B cell (primary cell): ENCODE measurements around the gene KCNJ5. TPM values are rescaled to one million over a fixed set of nuclear protein-coding genes. Genes with fewer than 3 reads are reported as not detected.

Experiments used
- ATAC-seq: fragments of 200-7000 bp; cut with Tn5 transposase; one replicate; pipeline ENCODE4 v1.10.0; 2021; ENCODE audit warnings: low read depth, mild to moderate bottlenecking, moderate number of reproducible peaks, moderate library complexity
- CTCF ChIA-PET: fragments of 350-600 bp; sonication (Branson Sonifier 250); formaldehyde crosslinking; loops from one replicate; lab custom pipeline; 2021; ENCODE audit warnings: antibody characterized with exemption, inconsistent platforms; lab: Charles Lee
- POLR2A ChIA-PET: fragments of 350-600 bp; sonication (Branson Sonifier 250); formaldehyde crosslinking; loops from one replicate; lab custom pipeline; 2021; ENCODE audit warnings: antibody characterized with exemption; lab: Charles Lee
- DNase-seq: peaks from one replicate; pipeline ENCODE4 v3.0.0; 2013
- H2AFZ ChIP-seq: 2 replicates; pipeline ENCODE4 v1.6.1; 2012; ENCODE audit warnings: mild to moderate bottlenecking, low read depth, low read length; ENCODE audit not compliant: insufficient read depth, poor library complexity, severe bottlenecking
- H3K27ac ChIP-seq, 2 donors: 1 replicate in 1 of 2; 2 replicates in 1 of 2; pipeline ENCODE4 v1.5.1; 2012 to 2013; ENCODE audit warnings: low read length in 2 of 2, mild to moderate bottlenecking in 2 of 2, moderate library complexity in 1 of 2
- H3K27me3 ChIP-seq, 4 experiments: fragments of 200-600 bp in 1 of 4; sonication (generic) in 1 of 4; replicated peaks in 1 of 4; 1 replicate in 2 of 4; 2 replicates in 2 of 4; pipeline versions ENCODE4 v1.6.1 to v1.7.0; 2013 to 2016; ENCODE audit warnings: low read length in 3 of 4, mild to moderate bottlenecking in 2 of 4, mixed read lengths in 1 of 4, moderate library complexity in 1 of 4; ENCODE audit not compliant: insufficient read depth in 4 of 4, control insufficient read depth in 3 of 4; ENCODE audit errors: control extremely low read depth in 1 of 4
- H3K36me3 ChIP-seq, 2 experiments: replicated peaks in 1 of 2; 1 replicate in 1 of 2; 2 replicates in 1 of 2; pipeline versions ENCODE4 v1.6.1 to v1.7.1; 2013; ENCODE audit warnings: low read length in 1 of 2; ENCODE audit not compliant: insufficient read depth in 2 of 2, control insufficient read depth in 1 of 2; ENCODE audit errors: control extremely low read depth in 1 of 2, extremely low read depth in 1 of 2
- H3K4me1 ChIP-seq, 2 donors: fragments of 200-600 bp in 1 of 2; sonication (generic) in 1 of 2; 1 replicate in 1 of 2; 2 replicates in 1 of 2; pipeline versions ENCODE4 v1.5.1 to v1.6.1; 2013 to 2017; ENCODE audit warnings: low read length in 2 of 2; ENCODE audit not compliant: control insufficient read depth in 2 of 2, insufficient read depth in 2 of 2
- H3K4me2 ChIP-seq: replicated peaks from 2 replicates; pipeline ENCODE3; 2012; ENCODE audit warnings: mild to moderate bottlenecking, low read depth, low read length; ENCODE audit not compliant: poor library complexity, severe bottlenecking
- H3K4me3 ChIP-seq, 5 experiments: fragments of 200-600 bp in 1 of 5; sonication (generic) in 1 of 5; 1 replicate in 3 of 5; 2 replicates in 2 of 5; pipeline versions ENCODE4 v1.5.1 to v1.7.0; 2011 to 2016; ENCODE audit warnings: low read length in 4 of 5, mild to moderate bottlenecking in 4 of 5, low read depth in 2 of 5, control low read depth in 1 of 5, moderate library complexity in 1 of 5; ENCODE audit not compliant: insufficient read depth in 1 of 5; ENCODE audit errors: control extremely low read depth in 1 of 5, extremely low read depth in 1 of 5
- H3K79me2 ChIP-seq: fragments of 200-600 bp; sonication (generic); one replicate; pipeline ENCODE4 v1.6.0; 2016; ENCODE audit warnings: low read length; ENCODE audit not compliant: control insufficient read depth, insufficient read depth
- H3K9ac ChIP-seq: fragments of 200-600 bp; sonication (generic); 2 replicates; pipeline ENCODE4 v1.6.1; 2017; ENCODE audit warnings: mild to moderate bottlenecking, low read length, moderate library complexity
- H3K9me3 ChIP-seq, 3 donors: one replicate each; pipeline versions ENCODE4 v1.6.1 to v1.7.1; 2013; ENCODE audit warnings: low read length in 2 of 3; ENCODE audit not compliant: control insufficient read depth in 2 of 3, insufficient read depth in 1 of 3; ENCODE audit errors: control extremely low read depth in 1 of 3
- H4K20me1 ChIP-seq: 2 replicates; pipeline ENCODE4 v1.6.0; 2012; ENCODE audit warnings: mild to moderate bottlenecking, low read length; ENCODE audit not compliant: insufficient read depth, control insufficient read depth, poor library complexity, severe bottlenecking
- H3K27ac Mint-ChIP-seq: one replicate; pipeline ENCODE4 v1.8.0; 2021; ENCODE audit warnings: mixed read lengths
- H3K27me3 Mint-ChIP-seq: one replicate; pipeline ENCODE4 v1.8.0; 2021; ENCODE audit warnings: mixed read lengths
- H3K4me1 Mint-ChIP-seq: one replicate; pipeline ENCODE4 v1.8.0; 2021; ENCODE audit warnings: mixed read lengths
- H3K4me3 Mint-ChIP-seq: one replicate; pipeline ENCODE4 v1.8.0; 2021; ENCODE audit warnings: mixed read lengths
- H3K9me3 Mint-ChIP-seq: one replicate; pipeline ENCODE4 v1.8.0; 2022; ENCODE audit warnings: mixed read lengths; ENCODE audit not compliant: insufficient read depth
- CTCF ChIP-seq: fragments of 200-600 bp; IDR thresholded peaks from one replicate; pipeline ENCODE4 v1.8.0; 2022; ENCODE audit warnings: antibody characterized with exemption, mild to moderate bottlenecking
- EZH2 ChIP-seq: IDR thresholded peaks from 2 replicates; pipeline ENCODE4 v1.6.1; 2012; ENCODE audit warnings: borderline replicate concordance, low read depth, mild to moderate bottlenecking, moderate library complexity, low read length; ENCODE audit not compliant: insufficient read depth, poor library complexity, severe bottlenecking
- WGBS: methylation state at CpG from one replicate; pipeline ENCODE4 v1.1.5; 2013; ENCODE audit warnings: missing lambda C conversion rate; ENCODE audit not compliant: insufficient coverage; 5-methylcytosine and 5-hydroxymethylcytosine counted together
- intact Hi-C: fragments of 100-400 bp; cut with micrococcal nuclease; formaldehyde crosslinking; loops from one replicate; pipeline ENCODE4 v1.10.0; 2022
- polyA plus RNA-seq: library from polyadenylated mRNA; depleted of rRNA; stranded (reverse); fragments of >200 nt; gene quantifications from 2 replicates; pipeline ENCODE4 v1.2.3, GENCODE V29; 2012
- total RNA-seq, 2 donors: library from RNA; stranded (reverse); fragments of 120-200 nt in 1 of 2; gene quantifications; 1 replicate in 1 of 2; 2 replicates in 1 of 2; pipeline versions ENCODE4 v1.2.3 to v1.2.4, GENCODE V29; 2013 to 2022

The KCNJ5 gene
- total and polyA plus RNA-seq, 2 donors (not counting 1 experiment from before 2014, with no cell fraction given): 0.01 TPM; not detected in 1

DNA sequence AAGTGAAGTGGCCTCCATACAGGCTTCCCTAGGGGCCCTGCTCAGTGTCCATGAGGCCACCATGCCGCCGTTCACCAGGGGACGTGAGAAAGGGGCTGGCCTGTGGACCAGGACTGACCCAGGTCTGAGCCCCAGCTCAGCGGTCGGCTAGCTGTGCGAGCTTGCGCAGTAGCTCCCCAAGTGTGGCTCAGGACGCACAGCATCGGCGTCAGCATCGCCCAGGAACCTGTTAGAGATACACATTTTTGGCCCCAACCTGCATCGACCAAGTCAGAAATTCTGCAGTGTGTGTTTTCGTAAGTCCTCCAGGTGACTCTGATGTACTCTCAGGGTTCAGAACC is 51.1 kb downstream of the KCNJ5 start:
- Histone ChIP-seq H3K36me3 (no peaks in the 10 kb centered on the region), H3K79me2 (no peaks in the 10 kb centered on the region), H3K27me3 (peaks cover 0 to 28% (median 5%) of the 10 kb centered on the region in 4 experiments), H3K27ac (no peak overlapping the region), H3K4me1 (no peaks in the 10 kb centered on the region), H3K4me2 (no peak overlapping the region), H2AFZ (no peak overlapping the region), H4K20me1 (no peaks in the 10 kb centered on the region), H3K9ac (no peak overlapping the region), H3K9me3 (peaks cover 0 to 7% (median 0%) of the 10 kb centered on the region in 3 donors), H3K4me3 (no peak overlapping the region)
- Mint-ChIP-seq H3K27ac (no peak overlapping the region), H3K4me1 (no peaks in the 10 kb centered on the region), H3K27me3 (peaks cover 38% of the 10 kb centered on the region), H3K9me3 (no peaks in the 10 kb centered on the region), H3K4me3 (no peak overlapping the region)
- ChIA-PET CTCF (interaction anchor here (4.7 kb wide), 1 partner anchor 14 kb away, joined by 24 read pairs; no protein-coding TSS in a partner anchor), POLR2A (no interaction called here)
- 97% methylated on average over 13 of the region's 13 CpGs for WGBS
- no peak for DNase-seq
- no peak for ATAC-seq
- TF ChIP-seq CTCF (no peak), EZH2 (no peak)
- intact Hi-C loops: no loop called here

GRCh38 chr11:128942817-128943427 is 51.8 kb downstream of the KCNJ5 start, which contains the start of gene TP53AIP1:
TP53AIP1 (minus strand) TSS chr11:128942871; CDS start chr11:128937818, 5,053 bp downstream.
- H3K27me3 Mint-ChIP-seq: peaks cover 39% of the 10 kb centered on the region

More at GRCh38 chr11:128942817-128943427, 51.8 kb downstream of the KCNJ5 start, which contains the start of gene TP53AIP1:
- no peak within 1 kb of the TSS for H3K27ac ChIP-seq
- H3K4me3 ChIP-seq: no peak within 1 kb of the TSS
- Mint-ChIP-seq H3K4me3 (no peak within 1 kb of the TSS), H3K9me3 (no peaks in the 10 kb centered on the region), H3K27ac (no peak within 1 kb of the TSS), H3K4me1 (no peaks in the 10 kb centered on the region)
- peaks cover 0 to 7% (median 0%) of the 10 kb centered on the region in 3 donors for H3K9me3 ChIP-seq
- H2AFZ ChIP-seq: no peak within 1 kb of the TSS
- H3K4me2 ChIP-seq: no peak within 1 kb of the TSS
- CTCF ChIA-PET: interaction anchor here (4.7 kb wide), 1 partner anchor 14 kb away, joined by 24 read pairs; no protein-coding TSS in a partner anchor
- intact Hi-C loops: no loop called here
- TF ChIP-seq CTCF (no peak), EZH2 (no peak)
- no peaks in the 10 kb centered on the region for H3K4me1 ChIP-seq
- H4K20me1 ChIP-seq: no peaks in the 10 kb centered on the region
- POLR2A ChIA-PET: no interaction called here
- no peak within 1 kb of the TSS for H3K9ac ChIP-seq
- WGBS: 91% methylated on average over 20 of the region's 21 CpGs
- H3K79me2 ChIP-seq: no peaks in the 10 kb centered on the region
- H3K27me3 ChIP-seq: peaks cover 0 to 28% (median 5%) of the 10 kb centered on the region in 4 experiments
- DNase-seq: no peak
- no peaks in the 10 kb centered on the region for H3K36me3 ChIP-seq
- ATAC-seq: no peak
